ENCODE results near the gene MT1G.

DNA sequence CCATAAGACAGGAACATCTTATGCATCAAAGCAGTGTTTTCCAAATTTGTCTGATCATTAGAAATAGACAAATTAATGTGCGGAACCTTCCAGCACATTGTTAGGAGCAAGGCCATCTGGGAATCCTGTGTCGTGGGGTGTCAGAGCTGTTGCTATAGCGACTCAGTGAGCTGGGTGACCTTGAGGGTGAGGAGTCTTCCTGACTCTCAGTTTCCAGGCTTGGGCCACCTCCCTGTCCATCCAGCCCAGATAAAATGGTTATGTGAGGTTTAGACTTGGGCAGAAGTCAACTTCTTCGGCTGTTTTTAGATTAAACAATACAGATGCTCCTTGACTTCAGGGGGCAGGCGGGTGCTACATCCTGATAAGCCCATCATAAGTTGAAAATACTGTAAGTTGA lies 35.0 kb upstream of the MT1G start:
- TF ChIP-seq POLR2A (IDR thresholded peaks at IDR 0.05; ENCODE audit: low read depth, low read length) = no peak
- TF ChIP-seq POLR2AphosphoS5 (IDR thresholded peaks at IDR 0.05; ENCODE audit: low read depth, low read length) = no peak
- TF ChIP-seq SPI1 (IDR thresholded peaks at IDR 0.05; ENCODE audit: low read depth, low read length) = no peak
- no peak for TF ChIP-seq TAF1 (IDR thresholded peaks at IDR 0.05; ENCODE audit: low read depth, low read length)
- TF ChIP-seq POU2F2 (IDR thresholded peaks at IDR 0.05; ENCODE audit: low read depth, low read length) = no peak
- no peak for TF ChIP-seq PAX5 (IDR thresholded peaks at IDR 0.05; ENCODE audit: insufficient read depth, low read length, severe bottlenecking)
